OCI-LY1 (cell line): ENCODE measurements around the gene HAUS8.

Experiments used
- H2AFZ ChIP-seq: fragments of 200-600 bp; sonication (generic), shearing (Covaris generic); 2 replicates; pipeline ENCODE4 v1.6.0; 2014; ENCODE audit warnings: antibody characterized with exemption, mild to moderate bottlenecking, low read length
- H3F3A ChIP-seq: fragments of 200-600 bp; sonication (generic), shearing (Covaris generic); 2 replicates; pipeline ENCODE4 v1.6.0; 2014; ENCODE audit warnings: mild to moderate bottlenecking, antibody characterized with exemption, low read length, moderate library complexity; ENCODE audit not compliant: insufficient read depth
- H3K27ac ChIP-seq: fragments of 200-600 bp; sonication (generic); 2 replicates; pipeline ENCODE4 v1.5.1; 2014; ENCODE audit warnings: low read length, mixed run types, mild to moderate bottlenecking, low read depth; ENCODE audit not compliant: poor library complexity, severe bottlenecking
- H3K27me3 ChIP-seq: fragments of 200-600 bp; sonication (generic); 2 replicates; pipeline ENCODE4 v1.6.0; 2014; ENCODE audit warnings: antibody characterized with exemption, mild to moderate bottlenecking, low read length, moderate library complexity; ENCODE audit not compliant: insufficient read depth
- H3K36me3 ChIP-seq: fragments of 200-600 bp; sonication (generic); 2 replicates; pipeline ENCODE4 v1.6.1; 2014; ENCODE audit warnings: mild to moderate bottlenecking, antibody characterized with exemption, low read length, moderate library complexity, mixed read lengths; ENCODE audit not compliant: insufficient read depth
- H3K4me1 ChIP-seq: fragments of 200-600 bp; sonication (generic); 2 replicates; pipeline ENCODE4 v1.5.1; 2014; ENCODE audit warnings: mild to moderate bottlenecking, low read length, moderate library complexity; ENCODE audit not compliant: insufficient read depth, severe bottlenecking
- H3K4me2 ChIP-seq: fragments of 200-600 bp; sonication (generic), shearing (Covaris generic); 2 replicates; pipeline ENCODE4 v1.6.1; 2014; ENCODE audit warnings: low read length
- H3K4me3 ChIP-seq: fragments of 200-600 bp; sonication (generic); 2 replicates; pipeline ENCODE4 v1.5.1; 2014; ENCODE audit warnings: low read length, low read depth, mild to moderate bottlenecking, mixed read lengths; ENCODE audit not compliant: poor library complexity, severe bottlenecking
- H3K79me2 ChIP-seq: fragments of 200-600 bp; shearing (Covaris generic); 2 replicates; pipeline ENCODE4 v1.6.1; 2016; ENCODE audit warnings: mixed run types, low read length, mixed read lengths; ENCODE audit not compliant: insufficient read depth
- H3K9ac ChIP-seq: fragments of 200-600 bp; sonication (generic), shearing (Covaris generic); 2 replicates; pipeline ENCODE4 v1.6.1; 2014; ENCODE audit warnings: mild to moderate bottlenecking, low read length, mixed read lengths
- H3K9me2 ChIP-seq: fragments of 200-600 bp; sonication (generic), shearing (Covaris generic); 2 replicates; pipeline ENCODE4 v1.6.1; 2014; ENCODE audit warnings: low read depth, mild to moderate bottlenecking, low read length, mixed read lengths
- H3K9me3 ChIP-seq: fragments of 200-600 bp; shearing (Covaris generic); 2 replicates; pipeline ENCODE4 v1.6.1; 2014; ENCODE audit warnings: low read length, mixed read lengths
- H4K20me1 ChIP-seq: fragments of 200-600 bp; sonication (generic), shearing (Covaris generic); 2 replicates; pipeline ENCODE4 v1.6.0; 2016; ENCODE audit warnings: mild to moderate bottlenecking, low read length; ENCODE audit not compliant: insufficient read depth
- CTCF ChIP-seq: fragments of 200-600 bp; sonication (generic), shearing (Covaris generic); IDR thresholded peaks from 2 replicates; pipeline ENCODE4 v1.5.1; 2017; ENCODE audit warnings: mild to moderate bottlenecking, antibody characterized with exemption, low read length, moderate library complexity, mixed read lengths
- EZH2 ChIP-seq: fragments of 200-600 bp; sonication (generic), shearing (Covaris generic); IDR thresholded peaks from 2 replicates; pipeline ENCODE4 v1.8.0; 2017; ENCODE audit warnings: borderline replicate concordance, mixed run types, mild to moderate bottlenecking, antibody characterized with exemption, low read length, moderate library complexity, mixed read lengths

HAUS8 gene

GRCh38 chr19:17001603-17002183 is 73.6 kb downstream of the HAUS8 start:
- Histone ChIP-seq H3K4me1 (no peaks in the 10 kb centered on the region), H3K36me3 (no peaks in the 10 kb centered on the region), H3K4me2 (no peak overlapping the region), H3K9me2 (no peaks in the 10 kb centered on the region), H3K9me3 (peaks cover 3% of the 10 kb centered on the region; the same call in 1 of the 2 replicates), H2AFZ (no peak overlapping the region), H3K4me3 (no peak overlapping the region), H3K27ac (no peak overlapping the region), H3F3A (no peaks in the 10 kb centered on the region), H3K9ac (no peak overlapping the region), H3K79me2 (no peaks in the 10 kb centered on the region), H4K20me1 (no peaks in the 10 kb centered on the region), H3K27me3 (no peaks in the 10 kb centered on the region)
- TF ChIP-seq CTCF (no peak), EZH2 (no peak)
